Psoas muscle (tissue), 8 donors: ENCODE results near the gene RABGAP1L. TPM values are rescaled to one million over a fixed set of nuclear protein-coding genes. Genes with fewer than 3 reads are reported as not detected.

Source experiments
- ATAC-seq, 4 donors: fragments of 200-7000 bp; cut with Tn5 transposase; one replicate each; pipeline ENCODE4 v1.9.1; 2020; ENCODE audit warnings: moderate library complexity in 3 of 4, mild to moderate bottlenecking in 2 of 4
- DNase-seq, 2 donors: peaks; one replicate each; pipeline ENCODE4 v3.0.0-alpha.2; 2020
- H3K27ac ChIP-seq: fragments of 200-600 bp; one replicate; pipeline ENCODE4 v1.8.0; 2022
- H3K27me3 ChIP-seq, 3 donors: fragments of 200-600 bp in 1 of 3; one replicate each; pipeline versions ENCODE4 v1.6.1 to v1.8.0; 2013 to 2022; ENCODE audit warnings: low read length in 2 of 3, mild to moderate bottlenecking in 2 of 3, moderate library complexity in 1 of 3; ENCODE audit not compliant: insufficient read depth in 3 of 3
- H3K36me3 ChIP-seq, 2 donors: fragments of 200-600 bp in 1 of 2; one replicate each; pipeline versions ENCODE4 v1.6.1 to v1.8.0; 2013 to 2022; ENCODE audit warnings: low read depth in 1 of 2, mild to moderate bottlenecking in 1 of 2, moderate library complexity in 1 of 2; ENCODE audit not compliant: insufficient read depth in 1 of 2
- H3K4me1 ChIP-seq: fragments of 200-600 bp; one replicate; pipeline ENCODE4 v1.8.0; 2022
- H3K4me3 ChIP-seq: fragments of 200-600 bp; one replicate; pipeline ENCODE4 v1.8.0; 2022; ENCODE audit warnings: mild to moderate bottlenecking
- H3K9me3 ChIP-seq: fragments of 200-600 bp; one replicate; pipeline ENCODE4 v1.8.0; 2022
- CTCF ChIP-seq: fragments of 200-600 bp; IDR thresholded peaks from one replicate; pipeline ENCODE4 v1.8.0; 2022; ENCODE audit warnings: antibody characterized with exemption
- WGBS, 3 donors: extraction: QIAGEN DNeasy Blood & Tissue Kit; methylation state at CpG; one replicate each; pipeline versions ENCODE4 v1.1.6 to v1.1.7; 2013; 5-methylcytosine and 5-hydroxymethylcytosine counted together
- intact Hi-C, 2 donors: fragments of 100-400 bp; cut with DNase I; formaldehyde crosslinking; loops; one replicate each; pipeline versions ENCODE4 v1.11.0 to v1.14.2; 2022
- polyA plus RNA-seq, 3 donors: library from polyadenylated mRNA; stranded (reverse); fragments of 200-250 nt; gene quantifications; one replicate each; pipeline ENCODE4 v1.2.3, GENCODE V29; 2013
- total RNA-seq, 4 donors: library from RNA; stranded (reverse); fragmentation: NEBNext Ultra II Directional in 2 of 4; extraction: Animal tissue kit (Norgen Biotek cat#: 25700) in 2 of 4; gene quantifications; one replicate each; pipeline versions ENCODE4 v1.2.1 to v1.2.4, GENCODE V29; 2021 to 2023
- donor health status: healthy with polysubstance abuse.
- donor health status: DM: no; HTN: no; CAD: no; lungs with moderate emphysema.
- donor health status: Bipolar disorder and iron deficiency.
- donor health status: healthy.
- donor health status: DM: yes; HTN: yes; CAD: no.
- donor health status: DM: no; HTN: no; CAD: no.
- donor health status: DM: no; HTN: no; CAD: no.
- donor health status: DM: yes; HTN: yes; CAD: no.

RABGAP1L gene
- total and polyA plus RNA-seq, 7 donors: 2.9 to 14.4 (median 8.7) TPM

- Histone ChIP-seq H3K9me3 (no peaks in the 10 kb centered on the region), H3K27ac (no peak within 1 kb of the TSS), H3K27me3 (no peaks in the 10 kb centered on the region), H3K4me1 (no peaks in the 10 kb centered on the region), H3K4me3 (no peak within 1 kb of the TSS), H3K36me3 (no peaks in the 10 kb centered on the region)
- no peak for TF ChIP-seq CTCF
- DNase-seq (no peak), ATAC-seq (no peak)
- intact Hi-C loops: no loop called here
- WGBS, 3 donors: 87 to 88% (median 88%) methylated on average over 11 of the region's 11 CpGs
Observed at GRCh38 chr1:174447866-174448530, 288.7 kb downstream of the RABGAP1L start, which contains the start of gene GPR52. GPR52 (plus strand) TSS chr1:174447964; CDS start chr1:174448112, 148 bp downstream.

GRCh38 chr1:174448531-174448883 lies 289.2 kb downstream of the RABGAP1L start:
- TF ChIP-seq CTCF: no peak
- Histone ChIP-seq H3K4me3 (no peak overlapping the region), H3K36me3 (no peaks in the 10 kb centered on the region), H3K4me1 (no peaks in the 10 kb centered on the region), H3K27ac (no peak overlapping the region), H3K27me3 (no peaks in the 10 kb centered on the region), H3K9me3 (no peaks in the 10 kb centered on the region)
- intact Hi-C loops: no loop called here
- ATAC-seq: no peak
- 82 to 91% (median 83%) methylated on average over 5 of the region's 5 CpGs for WGBS, 3 donors
- DNase-seq: no peak

DNA sequence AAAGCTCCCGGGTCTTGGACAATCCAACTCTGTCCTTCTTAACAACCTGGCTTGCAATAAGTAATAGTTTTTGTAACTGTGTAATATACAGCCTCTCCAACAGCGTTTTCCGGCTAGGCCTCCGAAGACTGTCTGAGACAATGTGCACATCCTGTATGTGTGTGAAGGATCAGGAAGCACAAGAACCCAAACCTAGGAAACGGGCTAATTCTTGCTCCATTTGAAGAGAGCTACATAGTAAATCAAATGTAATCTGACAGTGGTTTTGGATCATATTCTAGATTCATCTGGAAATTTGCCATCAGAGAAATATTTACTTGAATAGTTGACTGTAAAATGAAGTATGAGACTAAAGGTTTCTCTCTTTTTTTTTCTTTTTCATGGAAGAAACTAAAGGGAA lies 289.7 kb downstream of the RABGAP1L start:
- Histone ChIP-seq H3K36me3 (no peaks in the 10 kb centered on the region), H3K4me1 (no peaks in the 10 kb centered on the region), H3K27ac (no peak overlapping the region), H3K27me3 (no peaks in the 10 kb centered on the region), H3K9me3 (no peaks in the 10 kb centered on the region), H3K4me3 (no peak overlapping the region)
- DNase-seq (no peak), ATAC-seq (no peak)
- TF ChIP-seq CTCF: no peak
- WGBS, 3 donors: 60 to 65% (median 63%) methylated on average over 5 of the region's 5 CpGs
- intact Hi-C loops: no loop called here

- no peak for TF ChIP-seq CTCF
- Histone ChIP-seq H3K4me1 (no peaks in the 10 kb centered on the region), H3K9me3 (no peaks in the 10 kb centered on the region), H3K27ac (no peak overlapping the region), H3K4me3 (no peak overlapping the region), H3K36me3 (no peaks in the 10 kb centered on the region), H3K27me3 (no peaks in the 10 kb centered on the region)
- no peak for DNase-seq
- WGBS, 3 donors: 87 to 89% (median 88%) methylated on average over 6 of the region's 6 CpGs
- ATAC-seq: no peak
- intact Hi-C loops: no loop called here
Observed at GRCh38 chr1:174451408-174451807, 292.1 kb downstream of the RABGAP1L start.

DNA sequence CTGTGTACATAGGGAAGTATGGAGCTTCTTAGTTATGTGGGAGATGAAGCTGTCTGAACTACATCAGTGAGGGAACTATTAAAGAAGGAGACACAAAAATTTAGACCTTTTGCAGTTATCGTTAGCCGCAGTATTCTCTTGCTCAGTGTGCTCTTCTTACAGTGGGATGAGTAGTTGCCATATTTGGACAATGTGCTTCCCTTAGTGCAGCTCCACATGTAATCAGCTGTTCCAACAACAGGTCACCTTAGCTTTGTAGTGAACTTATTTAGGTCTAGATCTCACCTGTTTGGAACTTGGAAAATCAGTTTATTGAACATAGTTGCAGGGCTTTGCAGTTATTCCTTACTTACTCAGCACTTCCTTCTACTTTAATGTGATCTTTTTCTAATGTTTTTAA lies 306.5 kb downstream of the RABGAP1L start:
- Histone ChIP-seq H3K27me3 (no peaks in the 10 kb centered on the region), H3K9me3 (no peaks in the 10 kb centered on the region), H3K4me1 (no peaks in the 10 kb centered on the region), H3K4me3 (no peak overlapping the region), H3K36me3 (no peaks in the 10 kb centered on the region), H3K27ac (no peak overlapping the region)
- no peak for TF ChIP-seq CTCF
- intact Hi-C loops: no loop called here
- DNase-seq (no peak), ATAC-seq (no peak)
- WGBS, 3 donors: 96 to 97% (median 96%) methylated on average over 2 of the region's 2 CpGs
